Lower leg skin (tissue), 3 donors: Measurements from ENCODE around the gene CTNNA2.

Experiments
- POLR2A ChIP-seq, 2 donors: fragments of 450-650 bp; IDR thresholded peaks; one replicate each; pipeline ENCODE4 v1.6.1; 2016 to 2017; ENCODE audit warnings: antibody characterized with exemption in 2 of 2, mild to moderate bottlenecking in 1 of 2, moderate library complexity in 1 of 2
- TF ChIP-seq, protein P1 (sequence below), 3 donors: fragments of 450-650 bp; IDR thresholded peaks; one replicate each; pipeline ENCODE4 v1.5.1; 2016; ENCODE audit warnings: antibody characterized with exemption in 3 of 3, mild to moderate bottlenecking in 3 of 3, moderate library complexity in 2 of 3

DNA sequence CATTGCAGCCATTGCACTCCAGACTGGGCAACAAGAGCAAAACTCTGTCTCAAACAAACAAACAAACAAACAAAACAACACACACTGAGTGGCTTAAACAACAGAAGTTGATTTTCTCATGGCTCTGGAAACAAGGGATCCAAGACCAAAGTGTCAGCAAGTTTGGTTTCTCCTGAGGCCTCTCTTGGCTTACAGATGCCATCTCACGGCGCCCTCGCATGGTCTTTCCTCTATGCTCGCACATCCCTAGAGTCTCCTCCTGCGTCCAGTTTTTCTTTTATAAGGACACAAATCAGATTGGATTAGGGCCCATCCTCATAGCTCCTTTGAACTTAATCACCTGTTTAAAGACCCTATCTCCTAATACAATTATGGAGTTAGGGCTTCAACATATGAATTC lies 925.1 kb downstream of the CTNNA2 start:
- TF ChIP-seq, protein P1, sequence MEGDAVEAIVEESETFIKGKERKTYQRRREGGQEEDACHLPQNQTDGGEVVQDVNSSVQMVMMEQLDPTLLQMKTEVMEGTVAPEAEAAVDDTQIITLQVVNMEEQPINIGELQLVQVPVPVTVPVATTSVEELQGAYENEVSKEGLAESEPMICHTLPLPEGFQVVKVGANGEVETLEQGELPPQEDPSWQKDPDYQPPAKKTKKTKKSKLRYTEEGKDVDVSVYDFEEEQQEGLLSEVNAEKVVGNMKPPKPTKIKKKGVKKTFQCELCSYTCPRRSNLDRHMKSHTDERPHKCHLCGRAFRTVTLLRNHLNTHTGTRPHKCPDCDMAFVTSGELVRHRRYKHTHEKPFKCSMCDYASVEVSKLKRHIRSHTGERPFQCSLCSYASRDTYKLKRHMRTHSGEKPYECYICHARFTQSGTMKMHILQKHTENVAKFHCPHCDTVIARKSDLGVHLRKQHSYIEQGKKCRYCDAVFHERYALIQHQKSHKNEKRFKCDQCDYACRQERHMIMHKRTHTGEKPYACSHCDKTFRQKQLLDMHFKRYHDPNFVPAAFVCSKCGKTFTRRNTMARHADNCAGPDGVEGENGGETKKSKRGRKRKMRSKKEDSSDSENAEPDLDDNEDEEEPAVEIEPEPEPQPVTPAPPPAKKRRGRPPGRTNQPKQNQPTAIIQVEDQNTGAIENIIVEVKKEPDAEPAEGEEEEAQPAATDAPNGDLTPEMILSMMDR (IDR thresholded peaks at IDR 0.05): no peak
- no peak for TF ChIP-seq POLR2A (IDR thresholded peaks at IDR 0.05)
